HG03280 (cell line): ENCODE data around the gene HIVEP3.

ENCODE experiments used
- ATAC-seq: cut with Tn5 transposase; IDR thresholded peaks from one replicate; pipeline ENCODE4 v1.9.1; 2021; ENCODE audit warnings: mild to moderate bottlenecking, moderate library complexity; ENCODE audit not compliant: unreplicated experiment

Gene HIVEP3

GRCh38 chr1:41641941-41642527 is 276.7 kb downstream of the HIVEP3 start:
- ATAC-seq, result no peak

GRCh38 chr1:41641475-41641814 is 277.3 kb downstream of the HIVEP3 start:
- ATAC-seq, result no peak

- ATAC-seq, result no peak
Measured at GRCh38 chr1:41640756-41641474, 277.8 kb downstream of the HIVEP3 start.

GRCh38 chr1:41640141-41640751 is 278.5 kb downstream of the HIVEP3 start:
- ATAC-seq, result no peak

GRCh38 chr1:41639332-41639936 is 279.3 kb downstream of the HIVEP3 start:
- peak; percentile 38 for ATAC-seq

GRCh38 chr1:41638086-41639024 is 280.4 kb downstream of the HIVEP3 start:
- ATAC-seq, result no peak

GRCh38 chr1:41637367-41637766 is 281.4 kb downstream of the HIVEP3 start:
- ATAC-seq, result no peak

GRCh38 chr1:41633764-41634163 is 285.0 kb downstream of the HIVEP3 start:
- ATAC-seq, result no peak

- no peak for ATAC-seq
Measured at GRCh38 chr1:41632781-41633575, 285.7 kb downstream of the HIVEP3 start.

- ATAC-seq, result no peak
Measured at GRCh38 chr1:41631971-41632370, 286.8 kb downstream of the HIVEP3 start.

- no peak for ATAC-seq
Measured at GRCh38 chr1:41631154-41631553, 287.6 kb downstream of the HIVEP3 start.

GRCh38 chr1:41629571-41629970 is 289.2 kb downstream of the HIVEP3 start:
- ATAC-seq, result no peak

GRCh38 chr1:41629141-41629540 is 289.6 kb downstream of the HIVEP3 start:
- ATAC-seq, result no peak

GRCh38 chr1:41627491-41628280 is 291.0 kb downstream of the HIVEP3 start:
- ATAC-seq, result no peak

GRCh38 chr1:41626616-41627375 is 291.9 kb downstream of the HIVEP3 start:
- ATAC-seq, result no peak

GRCh38 chr1:41626146-41626545 is 292.6 kb downstream of the HIVEP3 start:
- ATAC-seq, result no peak

- ATAC-seq, result no peak
Measured at GRCh38 chr1:41623736-41624135, 295.0 kb downstream of the HIVEP3 start.

- peak; percentile 66 for ATAC-seq
Measured at GRCh38 chr1:41622859-41623732, 295.6 kb downstream of the HIVEP3 start.
